Fibroblast of the aortic adventitia (primary cell): Measurements from ENCODE around the gene ITGB1BP1. TPM values are rescaled to one million over a fixed set of nuclear protein-coding genes. Genes with fewer than 3 reads are reported as not detected.

ENCODE experiments used
- DNase-seq: peaks from one replicate; pipeline ENCODE4 v3.0.0-alpha.2; 2010; ENCODE audit warnings: low read depth
- H3K4me3 ChIP-seq: 2 replicates; pipeline ENCODE4 v1.5.1; 2011; ENCODE audit warnings: low read depth, mild to moderate bottlenecking, control low read depth, low read length, moderate library complexity
- CTCF ChIP-seq: IDR thresholded peaks from 2 replicates; pipeline ENCODE4 v1.5.1; 2011; ENCODE audit warnings: mild to moderate bottlenecking, low read length, control low read depth, inconsistent platforms; ENCODE audit not compliant: insufficient read depth
- total RNA-seq: library from RNA; depleted of rRNA; stranded (reverse); fragments of >200 nt; gene quantifications from 2 replicates; pipeline ENCODE4 v1.2.3, GENCODE V29; 2012; ENCODE audit warnings: low replicate concordance

Gene ITGB1BP1
- total RNA-seq, 1 donor: 80.9 TPM

- H3K4me3 ChIP-seq: no peak overlapping the region
- TF ChIP-seq CTCF: no peak
- DNase-seq: no peak
Measured at GRCh38 chr2:9388950-9389911, 34.1 kb downstream of the ITGB1BP1 start.

GRCh38 chr2:9388199-9388681 is 35.1 kb downstream of the ITGB1BP1 start:
- DNase-seq: no peak
- no peak overlapping the region for H3K4me3 ChIP-seq
- TF ChIP-seq CTCF: no peak

GRCh38 chr2:9385841-9386240 is 37.5 kb downstream of the ITGB1BP1 start:
- DNase-seq: no peak
- H3K4me3 ChIP-seq: no peak overlapping the region
- TF ChIP-seq CTCF: no peak

- no peak for DNase-seq
- TF ChIP-seq CTCF: no peak
- no peak overlapping the region for H3K4me3 ChIP-seq
Measured at GRCh38 chr2:9384521-9384920, 38.8 kb downstream of the ITGB1BP1 start.

- no peak overlapping the region for H3K4me3 ChIP-seq
- TF ChIP-seq CTCF: no peak
- no peak for DNase-seq
Measured at GRCh38 chr2:9382604-9383235, 40.6 kb downstream of the ITGB1BP1 start.

GRCh38 chr2:9380702-9381628 is 42.4 kb downstream of the ITGB1BP1 start:
- peak; percentile 98 for DNase-seq
- no peak overlapping the region for H3K4me3 ChIP-seq
- no peak for TF ChIP-seq CTCF
